SK-N-MC (cell line): ENCODE results near the gene ZNF536.

Experiments used
- EZH2 ChIP-seq: fragments of 200-600 bp; sonication (generic); IDR thresholded peaks from one replicate; pipeline ENCODE4 v1.6.1; 2017; ENCODE audit warnings: antibody characterized with exemption
- POLR2AphosphoS5 ChIP-seq: IDR thresholded peaks from 2 replicates; pipeline ENCODE4 v1.6.1; 2012; ENCODE audit warnings: mild to moderate bottlenecking, low read depth, low read length, borderline replicate concordance

DNA sequence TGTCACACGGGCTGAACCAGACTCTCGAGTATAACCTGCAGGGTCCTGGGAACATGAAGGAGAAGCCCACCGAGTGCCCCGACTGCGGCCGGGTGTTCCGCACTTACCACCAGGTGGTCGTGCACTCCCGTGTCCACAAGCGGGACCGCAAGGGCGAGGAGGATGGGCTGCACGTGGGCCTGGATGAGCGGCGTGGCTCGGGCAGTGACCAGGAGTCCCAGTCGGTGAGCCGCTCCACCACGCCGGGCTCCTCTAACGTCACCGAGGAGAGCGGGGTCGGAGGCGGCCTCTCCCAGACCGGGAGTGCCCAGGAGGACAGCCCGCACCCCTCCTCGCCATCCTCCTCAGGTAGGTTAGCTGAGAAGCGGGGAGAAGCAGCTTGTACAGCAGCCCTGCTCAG lies 73.2 kb downstream of the ZNF536 start:
- no peak for TF ChIP-seq POLR2AphosphoS5
- no peak for TF ChIP-seq EZH2
